Cardiac muscle cell (in vitro differentiated cells and primary cell): ENCODE data around the gene TGFB1. TPM values are rescaled to one million over a fixed set of nuclear protein-coding genes. Genes with fewer than 3 reads are reported as not detected.

Experiments
- DNase-seq, 2 donors: peaks; one replicate each; pipeline versions ENCODE4 v3.0.0 to v3.0.0-alpha.2; 2010 to 2017; ENCODE audit warnings: low read depth in 1 of 2, low spot score in 1 of 2
- H3K27ac ChIP-seq: fragments of 200-600 bp; sonication (generic); 2 replicates; pipeline ENCODE4 v1.5.1; 2016
- H3K27me3 ChIP-seq: fragments of 200-600 bp; sonication (generic); 2 replicates; pipeline ENCODE4 v1.6.0; 2016; ENCODE audit warnings: control low read depth
- H3K36me3 ChIP-seq: fragments of 200-600 bp; sonication (generic); 2 replicates; pipeline ENCODE4 v1.5.1; 2016; ENCODE audit warnings: control low read depth
- H3K4me1 ChIP-seq: fragments of 200-600 bp; sonication (generic); 2 replicates; pipeline ENCODE4 v1.8.1; 2017; ENCODE audit warnings: low read depth, mild to moderate bottlenecking, mixed run types
- H3K4me3 ChIP-seq: fragments of 200-600 bp; sonication (generic); 2 replicates; pipeline ENCODE4 v1.5.1; 2016; ENCODE audit warnings: mild to moderate bottlenecking
- H3K9me3 ChIP-seq: fragments of 200-600 bp; sonication (generic); 2 replicates; pipeline ENCODE4 v1.5.1; 2017; ENCODE audit warnings: low read depth, mild to moderate bottlenecking, control low read depth
- CTCF ChIP-seq: IDR thresholded peaks from 2 replicates; pipeline ENCODE4 v1.5.1; 2012; ENCODE audit warnings: low read depth, mild to moderate bottlenecking, low read length
- polyA plus RNA-seq: library from polyadenylated mRNA; unstranded; fragments of >200 nt; fragmentation: Nextera tagmentation; extraction: Ambion mirVana; gene quantifications from 2 replicates; pipeline ENCODE4 v1.2.1, GENCODE V29; 2016
- total RNA-seq: library from RNA; depleted of rRNA; stranded (reverse); fragments of >200 nt; gene quantifications from 2 replicates; pipeline ENCODE4 v1.2.3, GENCODE V29; 2016

The TGFB1 gene
- total and polyA plus RNA-seq, 2 experiments from 2014 or later, result 32.6 to 34.8 TPM

GRCh38 chr19:41367848-41368301, 14.2 kb upstream of the TGFB1 start:
- H3K4me1 ChIP-seq, result no peaks in the 10 kb centered on the region
- no peaks in the 10 kb centered on the region for H3K9me3 ChIP-seq
- no peak for TF ChIP-seq CTCF
- no peak overlapping the region for H3K27ac ChIP-seq
- no peaks in the 10 kb centered on the region for H3K36me3 ChIP-seq
- H3K4me3 ChIP-seq, result no peak overlapping the region
- DNase-seq, result peak in 1 of 2 donors; percentile 93
- no peaks in the 10 kb centered on the region for H3K27me3 ChIP-seq

GRCh38 chr19:41366089-41366488, 12.4 kb upstream of the TGFB1 start:
- TF ChIP-seq CTCF, result peak; percentile 14

DNA sequence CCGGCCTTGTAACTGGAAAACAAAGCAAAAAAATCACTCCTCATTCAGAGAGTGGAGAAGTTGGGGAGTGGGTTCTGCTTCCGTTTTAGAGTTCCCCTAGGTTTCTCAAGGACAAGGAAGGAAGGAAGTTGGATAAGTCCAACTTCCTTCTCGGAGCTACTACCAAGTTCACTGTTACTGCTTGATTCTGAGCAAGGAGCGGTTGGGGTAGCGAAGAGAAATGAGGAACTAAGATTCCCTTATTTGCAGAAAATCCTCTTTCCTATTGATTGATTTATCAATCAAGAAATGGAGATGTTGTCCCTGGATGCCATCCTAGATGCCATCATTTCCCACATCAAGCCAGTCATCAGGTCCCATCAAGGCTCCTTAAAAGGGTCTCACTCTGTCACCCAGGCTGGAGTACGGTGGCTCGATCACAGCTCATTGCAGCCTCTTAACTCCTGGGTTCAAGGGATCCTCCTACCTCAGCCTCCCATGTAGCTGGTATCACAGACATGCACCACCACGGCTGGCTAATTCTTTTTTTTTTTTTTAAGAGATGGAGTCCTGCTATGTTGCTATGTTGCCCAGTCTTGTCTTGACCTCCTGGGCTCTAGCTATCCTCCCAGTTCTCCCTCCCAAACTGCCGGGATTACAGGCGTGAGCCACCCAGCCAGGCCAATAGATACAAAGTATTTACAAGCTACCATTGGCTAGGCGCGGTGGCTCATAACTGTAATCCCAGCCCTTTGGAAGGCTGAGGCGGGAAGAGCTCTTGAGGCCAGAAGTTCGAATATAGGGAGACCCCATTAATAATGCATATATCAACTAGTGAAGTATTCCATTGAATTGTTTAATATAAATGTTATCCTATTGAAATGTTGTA, 11.0 kb upstream of the TGFB1 start:
- Histone ChIP-seq H3K27ac (peak overlapping the region; percentile 97), H3K36me3 (no peaks in the 10 kb centered on the region), H3K9me3 (no peaks in the 10 kb centered on the region), H3K4me3 (peak overlapping the region; percentile 60), H3K4me1 (no peaks in the 10 kb centered on the region), H3K27me3 (no peaks in the 10 kb centered on the region)
- DNase-seq, result no peak
- TF ChIP-seq CTCF, result no peak

More at GRCh38 chr19:41366089-41366488, 12.4 kb upstream of the TGFB1 start:
- no peak for DNase-seq
- Histone ChIP-seq H3K27me3 (no peaks in the 10 kb centered on the region), H3K9me3 (no peaks in the 10 kb centered on the region), H3K4me1 (no peaks in the 10 kb centered on the region), H3K27ac (no peak overlapping the region), H3K4me3 (no peak overlapping the region), H3K36me3 (no peaks in the 10 kb centered on the region)

GRCh38 chr19:41363753-41364523, 10.2 kb upstream of the TGFB1 start, which contains the start of gene B9D2:
Gene B9D2, minus strand, starts transcription at chr19:41364149. Its CDS starts 630 bp downstream, at chr19:41363519.
- Histone ChIP-seq H3K4me1 (no peaks in the 10 kb centered on the region), H3K36me3 (no peaks in the 10 kb centered on the region), H3K4me3 (peak within 1 kb of the TSS; percentile 60), H3K27me3 (no peaks in the 10 kb centered on the region), H3K27ac (peak within 1 kb of the TSS; percentile 97), H3K9me3 (no peaks in the 10 kb centered on the region)
- no peak for TF ChIP-seq CTCF
- DNase-seq, result peak; percentile 98 to 99

DNA sequence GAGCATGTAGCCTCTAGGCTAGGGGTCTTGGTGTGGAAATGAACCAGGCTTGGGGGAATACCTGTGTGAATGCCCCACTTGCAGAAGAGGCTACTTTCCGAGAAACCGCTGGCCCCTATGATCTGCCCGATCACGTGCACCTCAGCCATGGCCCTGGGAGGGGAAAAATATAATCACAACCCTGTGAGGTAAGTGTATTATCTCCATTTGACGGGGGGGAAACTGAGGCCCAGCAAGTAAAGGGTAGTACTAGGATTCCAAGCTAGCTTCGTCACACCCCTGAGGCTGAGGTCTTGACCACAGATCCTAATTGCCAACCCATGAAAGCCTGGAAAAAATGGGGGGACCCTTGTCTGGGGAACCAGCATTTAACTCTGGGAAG, 9.6 kb upstream of the TGFB1 start:
- peak overlapping the region; percentile 97 for H3K27ac ChIP-seq

More for the DNA sequence above, 9.6 kb upstream of the TGFB1 start:
- Histone ChIP-seq H3K4me1 (no peaks in the 10 kb centered on the region), H3K4me3 (peak overlapping the region; percentile 60), H3K36me3 (no peaks in the 10 kb centered on the region), H3K27me3 (no peaks in the 10 kb centered on the region), H3K9me3 (no peaks in the 10 kb centered on the region)
- DNase-seq, result no peak
- TF ChIP-seq CTCF, result no peak
